Transverse colon (tissue), 4 donors: ENCODE data around the gene GET4. TPM values are rescaled to one million over a fixed set of nuclear protein-coding genes. Genes with fewer than 3 reads are reported as not detected.

Experiments
- DNase-seq: peaks from one replicate; pipeline ENCODE4 v3.0.0-alpha.2; 2019
- H3K27ac ChIP-seq, 4 donors: fragments of 200-600 bp; sonication (generic); 2 replicates each; pipeline ENCODE4 v1.5.1; 2016 to 2018; ENCODE audit warnings: inconsistent platforms in 4 of 4
- H3K27me3 ChIP-seq: fragments of 200-600 bp; sonication (generic); 2 replicates; pipeline ENCODE4 v1.5.1; 2017; ENCODE audit warnings: inconsistent platforms
- H3K36me3 ChIP-seq, 4 donors: fragments of 200-600 bp; sonication (generic); 2 replicates each; pipeline ENCODE4 v1.5.1; 2017 to 2019; ENCODE audit warnings: inconsistent platforms in 4 of 4
- H3K4me1 ChIP-seq, 4 donors: fragments of 200-600 bp; sonication (generic); 2 replicates each; pipeline ENCODE4 v1.5.1; 2017 to 2020; ENCODE audit warnings: inconsistent platforms in 4 of 4
- H3K4me3 ChIP-seq, 4 donors: fragments of 200-600 bp; sonication (generic); 1 replicate in 1 of 4; 2 replicates in 3 of 4; pipeline versions ENCODE4 v1.5.1 to v1.6.1; 2017 to 2019; ENCODE audit warnings: inconsistent platforms in 4 of 4
- H3K9me3 ChIP-seq, 2 donors: fragments of 200-600 bp; sonication (generic); 2 replicates each; pipeline ENCODE4 v1.5.1; 2017 to 2019; ENCODE audit warnings: inconsistent platforms in 2 of 2
- EP300 ChIP-seq: sonication (generic); formaldehyde crosslinking; IDR thresholded peaks from one replicate; pipeline ENCODE4 v1.6.1; 2017; ENCODE audit warnings: antibody characterized with exemption, low read depth
- POLR2A ChIP-seq: fragments of 450-650 bp; IDR thresholded peaks from one replicate; pipeline ENCODE4 v1.6.1; 2016; ENCODE audit warnings: antibody characterized with exemption, mild to moderate bottlenecking, moderate library complexity
- POLR2AphosphoS5 ChIP-seq, 3 donors: sonication (generic); formaldehyde crosslinking; IDR thresholded peaks; one replicate each; pipeline ENCODE4 v1.6.1; 2016; ENCODE audit warnings: antibody characterized with exemption in 3 of 3
- WGBS, 2 donors: methylation state at CpG; one replicate each; pipeline ENCODE4 v1.1.5; 2018; ENCODE audit warnings: low coverage in 1 of 2; 5-methylcytosine and 5-hydroxymethylcytosine counted together
- in situ Hi-C, 4 donors: fragments of 200-750 bp; cut with MboI; loops; one replicate each; pipeline versions ENCODE4 v1.15.0 to v1.15.1; 2017; ENCODE audit warnings: low sequenced_read_pairs in 3 of 4, low pct_ligation_motif_present in 1 of 4, low pct_unique_long_range_greater_than_20kb in 1 of 4
- intact Hi-C: fragments of 100-400 bp; cut with DNase I; formaldehyde crosslinking; loops from one replicate; pipeline ENCODE4 v1.15.1; 2023; ENCODE audit warnings: low total_unique reads
- total RNA-seq, 4 donors: library from RNA; depleted of rRNA; stranded (reverse); fragments of >200 nt; gene quantifications; one replicate each; pipeline ENCODE4 v1.1.0, GENCODE V29; 2016
- TF ChIP-seq, protein P1 (sequence below), 5 experiments: fragments of 200-600 bp in 3 of 5; fragments of 450-650 bp in 2 of 5; sonication (generic) in 3 of 5; IDR thresholded peaks; 1 replicate in 2 of 5; 2 replicates in 3 of 5; pipeline ENCODE4 v1.5.1; 2016 to 2017; ENCODE audit warnings: antibody characterized with exemption in 5 of 5, inconsistent platforms in 3 of 5, mild to moderate bottlenecking in 2 of 5, moderate library complexity in 1 of 5

The GET4 gene
- total RNA-seq, 4 donors from 2014 or later: 49.4 to 116 (median 85.2) TPM

DNA sequence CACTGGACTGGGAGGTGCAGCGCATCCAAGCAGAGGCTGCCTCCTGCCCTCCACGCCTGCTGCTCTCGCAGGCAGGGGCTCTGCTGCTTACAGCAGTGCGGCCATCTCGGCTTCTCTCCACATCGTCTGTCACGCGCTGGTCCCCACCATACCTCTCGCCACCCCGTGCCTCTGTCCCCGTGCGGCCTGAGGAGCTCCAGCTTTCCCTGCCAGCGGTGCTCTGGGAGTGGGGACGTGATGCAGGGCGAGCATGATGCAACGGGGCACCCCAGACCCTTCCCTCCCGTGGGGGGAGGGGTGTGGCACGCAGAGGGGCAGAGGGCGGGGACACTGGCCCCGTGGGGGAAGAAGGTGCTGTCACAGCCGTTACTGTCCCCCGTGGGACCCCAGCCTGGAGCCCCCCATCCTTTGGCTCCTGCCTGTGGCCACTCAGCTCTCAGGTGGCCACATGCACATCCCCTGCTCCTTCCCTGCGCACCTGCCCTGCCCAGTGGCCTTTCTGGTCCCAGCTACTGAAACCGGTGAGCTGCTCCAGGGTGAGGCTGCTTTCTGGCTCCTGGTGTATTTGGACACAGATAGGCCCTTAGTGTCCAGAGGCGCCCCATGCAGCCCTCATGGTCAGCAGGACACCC lies 9.0 kb downstream of the GET4 start:
- peaks cover 0 to 23% (median 5%) of the 10 kb centered on the region in 4 donors for H3K36me3 ChIP-seq
- intact Hi-C loops (no loop called here), in situ Hi-C loops (no loop called here)
- TF ChIP-seq POLR2AphosphoS5 (IDR thresholded peaks at IDR 0.05) (no peak), EP300 (no peak), POLR2A (no peak)
- TF ChIP-seq, protein P1, sequence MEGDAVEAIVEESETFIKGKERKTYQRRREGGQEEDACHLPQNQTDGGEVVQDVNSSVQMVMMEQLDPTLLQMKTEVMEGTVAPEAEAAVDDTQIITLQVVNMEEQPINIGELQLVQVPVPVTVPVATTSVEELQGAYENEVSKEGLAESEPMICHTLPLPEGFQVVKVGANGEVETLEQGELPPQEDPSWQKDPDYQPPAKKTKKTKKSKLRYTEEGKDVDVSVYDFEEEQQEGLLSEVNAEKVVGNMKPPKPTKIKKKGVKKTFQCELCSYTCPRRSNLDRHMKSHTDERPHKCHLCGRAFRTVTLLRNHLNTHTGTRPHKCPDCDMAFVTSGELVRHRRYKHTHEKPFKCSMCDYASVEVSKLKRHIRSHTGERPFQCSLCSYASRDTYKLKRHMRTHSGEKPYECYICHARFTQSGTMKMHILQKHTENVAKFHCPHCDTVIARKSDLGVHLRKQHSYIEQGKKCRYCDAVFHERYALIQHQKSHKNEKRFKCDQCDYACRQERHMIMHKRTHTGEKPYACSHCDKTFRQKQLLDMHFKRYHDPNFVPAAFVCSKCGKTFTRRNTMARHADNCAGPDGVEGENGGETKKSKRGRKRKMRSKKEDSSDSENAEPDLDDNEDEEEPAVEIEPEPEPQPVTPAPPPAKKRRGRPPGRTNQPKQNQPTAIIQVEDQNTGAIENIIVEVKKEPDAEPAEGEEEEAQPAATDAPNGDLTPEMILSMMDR (IDR thresholded peaks at IDR 0.05): no peak
- no peaks in the 10 kb centered on the region for H3K27me3 ChIP-seq
- no peak overlapping the region for H3K27ac ChIP-seq
- peaks cover 0 to 13% (median 3%) of the 10 kb centered on the region in 4 donors for H3K4me1 ChIP-seq
- 86% methylated on average over 24 of the region's 25 CpGs; no CpG with 5 or more reads in 1 of the 2 donors for WGBS, 2 donors
- no peak overlapping the region for H3K4me3 ChIP-seq
- no peaks in the 10 kb centered on the region for H3K9me3 ChIP-seq
- DNase-seq: no peak

DNA sequence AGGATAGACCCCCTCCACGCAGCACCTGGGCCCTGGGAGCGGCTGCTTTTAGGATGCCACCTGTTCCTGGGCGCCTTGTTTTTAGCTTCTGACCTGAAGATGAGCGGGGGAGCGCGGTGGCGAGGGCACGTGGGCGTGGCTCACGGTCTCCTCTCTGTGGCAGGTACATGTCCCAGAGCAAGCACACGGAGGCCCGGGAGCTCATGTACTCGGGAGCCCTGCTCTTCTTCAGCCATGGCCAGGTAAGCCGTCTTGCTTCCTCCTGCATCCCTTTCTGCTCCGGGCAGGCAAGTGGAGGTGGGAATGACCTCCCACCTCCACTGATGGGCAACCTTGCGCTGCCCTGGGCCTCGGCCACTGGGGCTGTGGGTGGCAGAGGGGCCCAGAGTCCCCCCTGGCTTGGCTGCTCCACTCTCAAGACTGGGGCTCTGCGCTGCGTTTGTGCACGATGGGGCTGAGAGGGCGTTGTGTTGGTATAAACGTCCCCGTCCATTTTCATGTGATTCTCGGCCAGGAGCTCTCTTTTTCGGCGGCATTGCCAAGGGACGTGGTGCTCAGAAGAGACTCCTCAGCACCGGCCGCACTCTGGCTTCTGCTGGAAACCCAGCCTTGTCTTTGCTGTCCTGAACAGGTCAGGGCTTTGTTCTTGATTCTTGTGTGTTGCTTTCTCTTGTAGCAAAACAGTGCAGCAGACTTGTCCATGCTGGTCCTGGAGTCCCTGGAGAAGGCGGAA lies 9.7 kb downstream of the GET4 start:
- peaks cover 0 to 27% (median 8%) of the 10 kb centered on the region in 4 donors for H3K36me3 ChIP-seq
- TF ChIP-seq, protein P1 (IDR thresholded peaks at IDR 0.05): no peak
- TF ChIP-seq EP300: no peak
- no peak for DNase-seq

DNA sequence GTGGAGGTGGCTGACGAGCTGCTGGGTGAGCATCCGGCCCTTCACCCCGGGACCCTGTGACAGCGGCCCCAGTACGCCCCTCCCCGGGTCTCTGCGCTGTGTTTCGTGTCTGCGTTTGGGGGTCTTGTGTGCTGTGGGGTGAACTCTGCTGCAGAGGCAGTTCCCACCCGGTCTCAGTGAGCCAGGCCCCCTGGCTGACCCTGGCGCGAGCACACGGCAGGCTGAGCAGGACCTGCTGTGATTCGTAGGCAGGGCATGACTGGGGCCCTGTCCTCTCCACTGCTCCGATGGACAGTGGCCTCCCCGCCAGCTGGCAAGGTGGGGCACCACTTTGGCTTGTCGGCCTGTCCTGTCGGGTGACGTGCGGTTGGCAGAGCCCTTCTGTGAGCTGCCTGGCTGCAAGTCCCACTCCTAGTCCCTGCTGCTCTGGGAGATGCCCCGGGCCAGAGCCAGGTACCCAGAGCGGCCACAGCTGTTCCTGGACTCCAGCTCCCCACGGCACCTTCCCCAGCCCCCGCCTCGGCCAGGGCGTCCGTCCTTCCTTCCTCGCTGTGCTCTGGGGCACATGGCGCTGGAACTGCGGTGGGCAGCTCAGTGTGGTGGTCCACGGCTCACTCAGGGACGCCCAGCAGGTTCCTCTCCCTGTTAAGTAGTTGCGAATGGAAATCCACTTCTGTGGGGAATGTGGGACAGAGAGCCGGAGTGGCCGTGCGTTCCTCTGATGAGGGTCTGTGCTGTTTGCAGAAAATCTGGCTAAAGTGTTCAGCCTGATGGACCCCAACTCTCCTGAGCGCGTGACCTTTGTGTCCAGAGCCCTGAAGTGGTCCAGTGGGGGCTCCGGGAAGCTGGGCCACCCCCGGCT lies 10.5 kb downstream of the GET4 start:
- Histone ChIP-seq H3K36me3 (peaks cover 0 to 35% (median 12%) of the 10 kb centered on the region in 4 donors), H3K4me3 (no peak overlapping the region), H3K27me3 (no peaks in the 10 kb centered on the region), H3K9me3 (no peaks in the 10 kb centered on the region), H3K27ac (no peak overlapping the region), H3K4me1 (peaks cover 0 to 6% (median 3%) of the 10 kb centered on the region in 4 donors)
- DNase-seq: no peak
- intact Hi-C loops: no loop called here
- in situ Hi-C loops: no loop called here
- TF ChIP-seq EP300 (no peak), POLR2AphosphoS5 (IDR thresholded peaks at IDR 0.05) (no peak), POLR2A (no peak)
- TF ChIP-seq, protein P1 (IDR thresholded peaks at IDR 0.05): no peak
- WGBS, 2 donors: 95% methylated on average over 34 of the region's 40 CpGs; no CpG with 5 or more reads in 1 of the 2 donors

More for the DNA sequence above, 9.7 kb downstream of the GET4 start:
- Histone ChIP-seq H3K4me1 (peaks cover 0 to 8% (median 3%) of the 10 kb centered on the region in 4 donors), H3K9me3 (no peaks in the 10 kb centered on the region), H3K27ac (no peak overlapping the region), H3K27me3 (no peaks in the 10 kb centered on the region), H3K4me3 (no peak overlapping the region)
- 85 to 86% methylated on average over 4 to 29 of the region's 30 CpGs for WGBS, 2 donors
- in situ Hi-C loops: no loop called here
- intact Hi-C loops: no loop called here

DNA sequence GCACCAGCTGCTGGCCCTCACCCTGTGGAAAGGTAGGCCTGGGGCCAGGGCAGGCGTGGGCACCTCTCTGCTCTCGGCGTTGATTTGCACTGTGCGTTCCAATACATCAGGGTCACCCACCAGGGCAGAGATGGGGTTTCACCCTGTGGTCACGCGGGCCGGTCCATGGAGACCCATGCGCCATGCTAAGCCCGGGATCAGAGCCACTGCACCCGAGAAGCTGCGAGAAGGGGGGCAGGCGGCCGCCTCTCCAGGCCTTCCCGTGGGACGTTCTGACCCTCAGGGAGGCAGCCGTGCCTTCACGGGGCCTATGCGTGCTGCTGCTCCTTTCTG lies 11.1 kb downstream of the GET4 start:
- 94% methylated on average over 18 of the region's 18 CpGs; no CpG with 5 or more reads in 1 of the 2 donors for WGBS, 2 donors
- no peak for DNase-seq

More for the DNA sequence above, 11.1 kb downstream of the GET4 start:
- H3K4me3 ChIP-seq: no peak overlapping the region
- peaks cover 0 to 6% (median 3%) of the 10 kb centered on the region in 4 donors for H3K4me1 ChIP-seq
- intact Hi-C loops: no loop called here
- TF ChIP-seq EP300 (no peak), POLR2A (no peak), POLR2AphosphoS5 (IDR thresholded peaks at IDR 0.05) (no peak)
- TF ChIP-seq, protein P1 (IDR thresholded peaks at IDR 0.05): no peak
- H3K27me3 ChIP-seq: no peaks in the 10 kb centered on the region
- no peak overlapping the region for H3K27ac ChIP-seq
- in situ Hi-C loops: no loop called here
- H3K36me3 ChIP-seq: peaks cover 0 to 39% (median 14%) of the 10 kb centered on the region in 4 donors
- no peaks in the 10 kb centered on the region for H3K9me3 ChIP-seq
